HEK293T (cell line): Measurements from ENCODE around the gene CCDC175.

Experiments used
- FOXM1 ChIP-seq: fragments of 450-650 bp; IDR thresholded peaks from 2 replicates; pipeline ENCODE4 v1.6.1; 2017; ENCODE audit warnings: mild to moderate bottlenecking, borderline replicate concordance
- NFRKB ChIP-seq: fragments of 450-650 bp; IDR thresholded peaks from 2 replicates; pipeline ENCODE4 v1.6.1; 2016; ENCODE audit warnings: mild to moderate bottlenecking, moderate library complexity
- TARDBP ChIP-seq: fragments of 450-650 bp; IDR thresholded peaks from 2 replicates; pipeline ENCODE4 v1.6.1; 2016

GRCh38 chr14:59460378-59460777 is 116.2 kb downstream of the CCDC175 start:
- no peak for TF ChIP-seq FOXM1
- TF ChIP-seq TARDBP = no peak
- TF ChIP-seq NFRKB = no peak
